GM18873 (cell line): ENCODE data around the gene TBPL2.
A peak's percentile ranks its signal among the peaks of the same experiment; 100 is the strongest.
"Not testable (repeated sequence)": the region's sequence is repeated elsewhere in the genome, so short reads cannot be mapped to it uniquely, and the experiment has no call there.

Experiments used
- ATAC-seq: cut with Tn5 transposase; IDR thresholded peaks from one replicate; pipeline ENCODE4 v1.9.1; 2021; ENCODE audit warnings: mild to moderate bottlenecking, moderate library complexity, moderate number of reproducible peaks; ENCODE audit not compliant: unreplicated experiment, low FRiP score

Gene TBPL2

GRCh38 chr14:55411426-55412389 is 28.7 kb downstream of the TBPL2 start, which contains the start of gene ATG14:
Gene ATG14, minus strand, starts transcription at chr14:55411830. Its CDS starts 8 bp downstream, at chr14:55411822.
- ATAC-seq = peak; percentile 81

- ATAC-seq = no peak
These were observed 29.5 kb downstream of the TBPL2 start for GRCh38 chr14:55410876-55411275.

- no peak for ATAC-seq
These were observed 36.1 kb downstream of the TBPL2 start for GRCh38 chr14:55404173-55404854.

GRCh38 chr14:55401751-55402150 is 38.7 kb downstream of the TBPL2 start:
- ATAC-seq = no peak

- ATAC-seq = no peak
These were observed 40.6 kb downstream of the TBPL2 start for GRCh38 chr14:55399852-55400251.

- ATAC-seq = no peak
These were observed 41.2 kb downstream of the TBPL2 start for GRCh38 chr14:55399183-55399582.

- ATAC-seq = no peak
These were observed 41.7 kb downstream of the TBPL2 start for GRCh38 chr14:55398679-55399078.

GRCh38 chr14:55389330-55389729 is 51.1 kb downstream of the TBPL2 start:
- no peak for ATAC-seq

GRCh38 chr14:55388160-55388559 is 52.3 kb downstream of the TBPL2 start:
- ATAC-seq = no peak

GRCh38 chr14:55387121-55387520 is 53.3 kb downstream of the TBPL2 start:
- no peak for ATAC-seq

- ATAC-seq = no peak
These were observed 54.2 kb downstream of the TBPL2 start for GRCh38 chr14:55386037-55386808.

- no peak for ATAC-seq
These were observed 55.9 kb downstream of the TBPL2 start for GRCh38 chr14:55384536-55384935.

- ATAC-seq = no peak
These were observed 56.8 kb downstream of the TBPL2 start for GRCh38 chr14:55383541-55384140.

GRCh38 chr14:55383056-55383466 is 57.4 kb downstream of the TBPL2 start:
- ATAC-seq = not testable (repeated sequence)

- ATAC-seq = no peak
These were observed 57.9 kb downstream of the TBPL2 start for GRCh38 chr14:55382483-55382882.

- ATAC-seq = no peak
These were observed 58.9 kb downstream of the TBPL2 start for GRCh38 chr14:55381561-55381960.

- ATAC-seq = no peak
These were observed 59.4 kb downstream of the TBPL2 start for GRCh38 chr14:55381040-55381439.

- ATAC-seq = no peak
These were observed 63.2 kb downstream of the TBPL2 start for GRCh38 chr14:55377236-55377635.

GRCh38 chr14:55374771-55375170 is 65.6 kb downstream of the TBPL2 start:
- no peak for ATAC-seq
